ENCODE results near the gene ACO2.

DNA sequence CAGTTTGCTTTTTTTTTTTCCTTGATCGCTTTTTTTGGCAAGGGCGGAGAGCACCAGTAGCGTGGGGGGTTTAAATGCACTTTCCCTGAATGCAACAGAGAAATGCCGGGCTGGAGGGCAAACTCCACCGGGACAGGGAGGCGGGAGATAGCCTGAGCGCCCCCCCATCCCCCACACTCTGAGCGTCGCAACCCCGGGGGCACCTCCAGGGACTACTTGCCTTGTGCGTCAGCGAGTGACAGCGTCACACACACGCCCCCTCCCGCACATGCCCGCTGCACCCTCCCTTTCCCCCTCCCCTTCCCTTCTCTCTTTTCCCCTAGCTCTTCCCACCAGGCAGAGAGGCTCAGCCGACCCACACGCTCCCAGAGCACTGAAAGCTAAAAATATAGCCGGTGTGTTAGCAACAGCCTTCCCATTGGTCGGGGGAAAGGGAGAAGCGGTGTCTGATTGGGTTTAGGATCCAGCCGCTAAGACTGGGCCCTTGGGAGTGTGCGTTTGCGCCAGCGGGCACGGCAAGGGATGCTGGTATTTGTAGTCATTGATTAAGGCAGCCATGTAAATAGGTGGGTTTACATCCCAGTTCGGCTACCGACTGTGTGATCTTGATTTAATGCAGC lies 20.6 kb upstream of the ACO2 start:
- TF ChIP-seq POLR2AphosphoS5 (IDR thresholded peaks at IDR 0.05; ENCODE audit: low read depth, low read length) (no peak), POLR2A (IDR thresholded peaks at IDR 0.05; ENCODE audit: low read depth, low read length) (no peak), TAF1 (IDR thresholded peaks at IDR 0.05; ENCODE audit: borderline replicate concordance, low read depth, low read length) (no peak)

All from GM12892 (cell line).